Ecto neural progenitor cell (in vitro differentiated cells): ENCODE results near the gene CAMKK1.

Source experiments
- DNase-seq: peaks from one replicate; pipeline ENCODE4 v3.0.0-alpha.2; 2018; ENCODE audit warnings: low spot score

Gene CAMKK1

GRCh38 chr17:3896108-3896967 is 3.5 kb upstream of the CAMKK1 start:
- DNase-seq, result no peak

- DNase-seq, result no peak
These were observed 2.5 kb upstream of the CAMKK1 start for GRCh38 chr17:3895354-3895753.

GRCh38 chr17:3894911-3895343 is 2.1 kb upstream of the CAMKK1 start:
- DNase-seq, result no peak

GRCh38 chr17:3894188-3894587 is 1.3 kb upstream of the CAMKK1 start:
- DNase-seq, result no peak

- DNase-seq, result no peak
These were observed 865 bp upstream of the CAMKK1 start for GRCh38 chr17:3893720-3894116.

GRCh38 chr17:3892095-3892998 is 506 bp downstream of the CAMKK1 start:
- DNase-seq, result peak; percentile 83

GRCh38 chr17:3891626-3892094 is 1.2 kb downstream of the CAMKK1 start:
- no peak for DNase-seq

- DNase-seq, result no peak
These were observed 2.0 kb downstream of the CAMKK1 start for GRCh38 chr17:3890878-3891219.

GRCh38 chr17:3890082-3890877 is 2.6 kb downstream of the CAMKK1 start:
- DNase-seq, result no peak

- DNase-seq, result no peak
These were observed 3.4 kb downstream of the CAMKK1 start for GRCh38 chr17:3889325-3890012.

- DNase-seq, result no peak
These were observed 4.3 kb downstream of the CAMKK1 start for GRCh38 chr17:3888343-3889171.

- DNase-seq, result no peak
These were observed 5.0 kb downstream of the CAMKK1 start for GRCh38 chr17:3887804-3888203.

- DNase-seq, result no peak
These were observed 5.5 kb downstream of the CAMKK1 start for GRCh38 chr17:3887394-3887793.

GRCh38 chr17:3886776-3887175 is 6.1 kb downstream of the CAMKK1 start:
- DNase-seq, result no peak

- no peak for DNase-seq
These were observed 6.9 kb downstream of the CAMKK1 start for GRCh38 chr17:3885970-3886369.

- no peak for DNase-seq
These were observed 7.6 kb downstream of the CAMKK1 start for GRCh38 chr17:3885271-3885670.

- DNase-seq, result no peak
These were observed 8.7 kb downstream of the CAMKK1 start for GRCh38 chr17:3884188-3884587.

- DNase-seq, result no peak
These were observed 10.6 kb downstream of the CAMKK1 start for GRCh38 chr17:3882276-3882675.

GRCh38 chr17:3880983-3881382 is 11.9 kb downstream of the CAMKK1 start:
- no peak for DNase-seq

- no peak for DNase-seq
These were observed 13.0 kb downstream of the CAMKK1 start for GRCh38 chr17:3879591-3880417.
